Mononuclear cell (primary cell): ENCODE data around the gene GPR153. TPM values are rescaled to one million over a fixed set of nuclear protein-coding genes. Genes with fewer than 3 reads are reported as not detected.

Experiments
- H3K27me3 ChIP-seq: 2 replicates; pipeline ENCODE4 v1.6.0; 2011; ENCODE audit warnings: low read length, control low read depth; ENCODE audit not compliant: insufficient read depth
- H3K4me1 ChIP-seq: 2 replicates; pipeline ENCODE4 v1.5.1; 2011; ENCODE audit warnings: mild to moderate bottlenecking, low read length, control low read depth; ENCODE audit not compliant: insufficient read depth
- H3K4me3 ChIP-seq: 2 replicates; pipeline ENCODE4 v1.5.1; 2011; ENCODE audit warnings: mild to moderate bottlenecking, low read length, moderate library complexity
- H3K9me3 ChIP-seq: 2 replicates; pipeline ENCODE4 v1.5.1; 2011; ENCODE audit warnings: low read depth, mild to moderate bottlenecking, control low read depth, low read length
- total RNA-seq: library from RNA; depleted of rRNA; stranded (reverse); fragments of >200 nt; gene quantifications from one replicate; pipeline ENCODE4 v1.2.3, GENCODE V29; 2012

Gene GPR153
- total RNA-seq, 1 donor, result 0.84 TPM

- Histone ChIP-seq H3K4me3 (no peak overlapping the region), H3K4me1 (peaks cover 8% of the 10 kb centered on the region), H3K9me3 (no peaks in the 10 kb centered on the region), H3K27me3 (no peaks in the 10 kb centered on the region)
Observed at GRCh38 chr1:6294890-6295556, 34.1 kb upstream of the GPR153 start.

GRCh38 chr1:6294080-6294889 is 33.4 kb upstream of the GPR153 start:
- H3K27me3 ChIP-seq, result no peaks in the 10 kb centered on the region
- H3K4me3 ChIP-seq, result no peak overlapping the region
- H3K4me1 ChIP-seq, result peaks cover 8% of the 10 kb centered on the region
- H3K9me3 ChIP-seq, result no peaks in the 10 kb centered on the region

GRCh38 chr1:6292102-6292501 is 31.2 kb upstream of the GPR153 start:
- Histone ChIP-seq H3K4me1 (peaks cover 8% of the 10 kb centered on the region), H3K9me3 (no peaks in the 10 kb centered on the region), H3K27me3 (no peaks in the 10 kb centered on the region), H3K4me3 (no peak overlapping the region)

- no peaks in the 10 kb centered on the region for H3K27me3 ChIP-seq
- no peaks in the 10 kb centered on the region for H3K4me1 ChIP-seq
- H3K9me3 ChIP-seq, result no peaks in the 10 kb centered on the region
- no peak overlapping the region for H3K4me3 ChIP-seq
Observed at GRCh38 chr1:6288665-6289064, 27.8 kb upstream of the GPR153 start.

- Histone ChIP-seq H3K4me3 (no peak overlapping the region), H3K4me1 (no peaks in the 10 kb centered on the region), H3K9me3 (no peaks in the 10 kb centered on the region), H3K27me3 (no peaks in the 10 kb centered on the region)
Observed at GRCh38 chr1:6288026-6288425, 27.1 kb upstream of the GPR153 start.

GRCh38 chr1:6287431-6287886 is 26.6 kb upstream of the GPR153 start:
- no peak overlapping the region for H3K4me3 ChIP-seq
- no peaks in the 10 kb centered on the region for H3K9me3 ChIP-seq

GRCh38 chr1:6287029-6287428 is 26.1 kb upstream of the GPR153 start:
- H3K27me3 ChIP-seq, result no peaks in the 10 kb centered on the region
- no peaks in the 10 kb centered on the region for H3K9me3 ChIP-seq
- H3K4me1 ChIP-seq, result no peaks in the 10 kb centered on the region
- H3K4me3 ChIP-seq, result no peak overlapping the region

More at GRCh38 chr1:6287431-6287886, 26.6 kb upstream of the GPR153 start:
- Histone ChIP-seq H3K4me1 (no peaks in the 10 kb centered on the region), H3K27me3 (no peaks in the 10 kb centered on the region)

GRCh38 chr1:6286266-6286665 is 25.4 kb upstream of the GPR153 start:
- H3K27me3 ChIP-seq, result no peaks in the 10 kb centered on the region
- no peaks in the 10 kb centered on the region for H3K9me3 ChIP-seq
- no peaks in the 10 kb centered on the region for H3K4me1 ChIP-seq
- no peak overlapping the region for H3K4me3 ChIP-seq

GRCh38 chr1:6285336-6285735 is 24.4 kb upstream of the GPR153 start:
- Histone ChIP-seq H3K4me3 (no peak overlapping the region), H3K27me3 (no peaks in the 10 kb centered on the region), H3K9me3 (no peaks in the 10 kb centered on the region), H3K4me1 (no peaks in the 10 kb centered on the region)

- H3K9me3 ChIP-seq, result no peaks in the 10 kb centered on the region
- no peaks in the 10 kb centered on the region for H3K27me3 ChIP-seq
- H3K4me1 ChIP-seq, result no peaks in the 10 kb centered on the region
- no peak overlapping the region for H3K4me3 ChIP-seq
Observed at GRCh38 chr1:6282577-6283270, 21.8 kb upstream of the GPR153 start.

- H3K4me1 ChIP-seq, result no peaks in the 10 kb centered on the region
- no peak overlapping the region for H3K4me3 ChIP-seq
- no peaks in the 10 kb centered on the region for H3K27me3 ChIP-seq
- H3K9me3 ChIP-seq, result no peaks in the 10 kb centered on the region
Observed at GRCh38 chr1:6281511-6282402, 20.9 kb upstream of the GPR153 start.

GRCh38 chr1:6280761-6281451 is 20.0 kb upstream of the GPR153 start:
- Histone ChIP-seq H3K9me3 (no peaks in the 10 kb centered on the region), H3K4me1 (no peaks in the 10 kb centered on the region), H3K4me3 (no peak overlapping the region), H3K27me3 (no peaks in the 10 kb centered on the region)

- H3K4me1 ChIP-seq, result no peaks in the 10 kb centered on the region
- H3K27me3 ChIP-seq, result no peaks in the 10 kb centered on the region
- no peak overlapping the region for H3K4me3 ChIP-seq
Observed at GRCh38 chr1:6279613-6280383, 18.9 kb upstream of the GPR153 start.

More at GRCh38 chr1:6279613-6280383, 18.9 kb upstream of the GPR153 start:
- no peaks in the 10 kb centered on the region for H3K9me3 ChIP-seq
